WTC11 (cell line): ENCODE data around the gene AHRR.

Source experiments
- CTCF ChIP-seq: fragments of 200-600 bp; IDR thresholded peaks from 2 replicates; pipeline ENCODE4 v1.8.0; 2022; ENCODE audit warnings: antibody characterized with exemption
- FOXJ3 ChIP-seq: sonication (generic); formaldehyde crosslinking; IDR thresholded peaks from 2 replicates; pipeline ENCODE4 v1.9.0; 2021; ENCODE audit warnings: missing genetic modification reagents, mild to moderate bottlenecking, borderline replicate concordance
- JAZF1 ChIP-seq: fragments of 250-450 bp; sonication (Bioruptor Pico); IDR thresholded peaks from 2 replicates; pipeline ENCODE4 v1.9.0; 2021; ENCODE audit warnings: moderate library complexity, mild to moderate bottlenecking, inconsistent platforms
- MAX ChIP-seq: sonication (generic); formaldehyde crosslinking; IDR thresholded peaks from 2 replicates; pipeline ENCODE4 v1.8.0; 2022; ENCODE audit warnings: mild to moderate bottlenecking, missing genetic modification reagents
- RELA ChIP-seq: sonication (generic); formaldehyde crosslinking; IDR thresholded peaks from 2 replicates; pipeline ENCODE4 v1.8.1; 2022; ENCODE audit warnings: missing genetic modification reagents, mild to moderate bottlenecking, borderline replicate concordance
- SOX15 ChIP-seq: fragments of 250-450 bp; sonication (Bioruptor Pico); IDR thresholded peaks from 2 replicates; pipeline ENCODE4 v1.9.0; 2021; ENCODE audit warnings: mild to moderate bottlenecking
- TP53 ChIP-seq: sonication (generic); formaldehyde crosslinking; IDR thresholded peaks from 2 replicates; pipeline ENCODE4 v1.8.1; 2023; ENCODE audit warnings: mild to moderate bottlenecking, missing genetic modification reagents
- ZBTB21 ChIP-seq: sonication (generic); formaldehyde crosslinking; IDR thresholded peaks from 2 replicates; pipeline ENCODE4 v1.8.1; 2023; ENCODE audit warnings: mild to moderate bottlenecking, missing genetic modification reagents, borderline replicate concordance
- ZNF263 ChIP-seq: sonication (generic); formaldehyde crosslinking; IDR thresholded peaks from 2 replicates; pipeline ENCODE4 v1.8.1; 2022; ENCODE audit warnings: low read depth, mild to moderate bottlenecking, moderate library complexity, missing genetic modification reagents

GRCh38 chr5:360257-361027 is 38.9 kb downstream of the AHRR start:
- TF ChIP-seq CTCF, result no peak
- TF ChIP-seq RELA (CRISPR knock-in tag), result no peak
- TF ChIP-seq ZNF263 (CRISPR knock-in tag), result no peak
- no peak for TF ChIP-seq ZBTB21
- no peak for TF ChIP-seq SOX15 (CRISPR knock-in tag)
- no peak for TF ChIP-seq TP53 (CRISPR knock-in tag)
- no peak for TF ChIP-seq JAZF1 (CRISPR knock-in tag)
- no peak for TF ChIP-seq MAX (CRISPR knock-in tag)
- TF ChIP-seq FOXJ3 (CRISPR knock-in tag), result no peak
